ENCODE measurements around the gene IMPDH2. TPM values are rescaled to one million over a fixed set of nuclear protein-coding genes. Genes with fewer than 3 reads are reported as not detected.

The IMPDH2 gene
- total and polyA plus RNA-seq, 2 experiments from 2014 or later, result 198 to 314 TPM

DNA sequence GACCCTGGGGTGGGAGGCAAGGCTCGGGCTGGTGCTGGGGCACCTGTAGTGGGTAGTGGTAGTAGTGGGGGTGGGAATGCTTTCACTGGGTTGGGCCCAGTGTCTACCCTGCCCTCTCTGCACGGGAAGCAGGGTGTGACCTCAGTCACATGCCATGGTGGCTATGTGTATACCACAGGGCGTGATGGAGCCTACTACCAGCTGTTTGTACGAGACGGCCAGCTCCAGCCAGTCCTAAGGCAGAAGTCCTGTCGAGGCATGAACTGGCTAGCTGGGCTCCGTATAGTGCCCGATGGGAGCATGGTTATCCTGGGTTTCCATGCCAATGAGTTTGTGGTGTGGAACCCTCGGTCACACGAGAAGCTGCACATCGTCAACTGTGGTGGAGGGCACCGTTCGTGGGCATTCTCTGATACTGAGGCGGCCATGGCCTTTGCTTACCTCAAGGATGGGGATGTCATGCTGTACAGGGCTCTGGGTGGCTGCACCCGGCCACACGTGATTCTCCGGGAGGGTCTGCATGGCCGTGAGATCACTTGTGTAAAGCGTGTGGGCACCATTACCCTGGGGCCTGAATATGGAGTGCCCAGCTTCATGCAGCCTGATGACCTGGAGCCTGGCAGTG lies 16.0 kb downstream of the IMPDH2 start:
- H3K36me3 Mint-ChIP-seq (ENCODE audit: low read depth), result peaks cover 64% of the 10 kb centered on the region
- no peak for DNase-seq (ENCODE audit: low spot score)
- H3K79me2 ChIP-seq (replicated peaks; ENCODE audit: insufficient read depth), result peaks cover 47% of the 10 kb centered on the region
- H3K27me3 Mint-ChIP-seq (ENCODE audit: insufficient read depth, low read depth, poor library complexity), result peaks cover 16% of the 10 kb centered on the region
- no peak overlapping the region for H3K4me3 ChIP-seq
- ATAC-seq, result no peak
- peaks cover 26% of the 10 kb centered on the region; the same call in 1 of the 2 replicates for H3F3A ChIP-seq (replicated peaks; ENCODE audit: low read depth)
- TF ChIP-seq NANOG (IDR thresholded peaks at IDR 0.05; ENCODE audit: borderline replicate concordance) (no peak), ZNF331 (CRISPR knock-in tag; IDR thresholded peaks at IDR 0.05; ENCODE audit: low read depth) (no peak), STAT1 (IDR thresholded peaks at IDR 0.05; ENCODE audit: unreplicated experiment) (no peak), POLR2AphosphoS5 (IDR thresholded peaks at IDR 0.05; ENCODE audit: low read depth) (no peak), ETS1 (IDR thresholded peaks at IDR 0.05) (no peak), JUNB (IDR thresholded peaks at IDR 0.05; ENCODE audit: unreplicated experiment) (no peak), EZH2 (IDR thresholded peaks at IDR 0.05; ENCODE audit: low read depth, unreplicated experiment) (no peak), ZNF114 (CRISPR knock-in tag; IDR thresholded peaks at IDR 0.05) (no peak)
- TF ChIP-seq, protein P1, sequence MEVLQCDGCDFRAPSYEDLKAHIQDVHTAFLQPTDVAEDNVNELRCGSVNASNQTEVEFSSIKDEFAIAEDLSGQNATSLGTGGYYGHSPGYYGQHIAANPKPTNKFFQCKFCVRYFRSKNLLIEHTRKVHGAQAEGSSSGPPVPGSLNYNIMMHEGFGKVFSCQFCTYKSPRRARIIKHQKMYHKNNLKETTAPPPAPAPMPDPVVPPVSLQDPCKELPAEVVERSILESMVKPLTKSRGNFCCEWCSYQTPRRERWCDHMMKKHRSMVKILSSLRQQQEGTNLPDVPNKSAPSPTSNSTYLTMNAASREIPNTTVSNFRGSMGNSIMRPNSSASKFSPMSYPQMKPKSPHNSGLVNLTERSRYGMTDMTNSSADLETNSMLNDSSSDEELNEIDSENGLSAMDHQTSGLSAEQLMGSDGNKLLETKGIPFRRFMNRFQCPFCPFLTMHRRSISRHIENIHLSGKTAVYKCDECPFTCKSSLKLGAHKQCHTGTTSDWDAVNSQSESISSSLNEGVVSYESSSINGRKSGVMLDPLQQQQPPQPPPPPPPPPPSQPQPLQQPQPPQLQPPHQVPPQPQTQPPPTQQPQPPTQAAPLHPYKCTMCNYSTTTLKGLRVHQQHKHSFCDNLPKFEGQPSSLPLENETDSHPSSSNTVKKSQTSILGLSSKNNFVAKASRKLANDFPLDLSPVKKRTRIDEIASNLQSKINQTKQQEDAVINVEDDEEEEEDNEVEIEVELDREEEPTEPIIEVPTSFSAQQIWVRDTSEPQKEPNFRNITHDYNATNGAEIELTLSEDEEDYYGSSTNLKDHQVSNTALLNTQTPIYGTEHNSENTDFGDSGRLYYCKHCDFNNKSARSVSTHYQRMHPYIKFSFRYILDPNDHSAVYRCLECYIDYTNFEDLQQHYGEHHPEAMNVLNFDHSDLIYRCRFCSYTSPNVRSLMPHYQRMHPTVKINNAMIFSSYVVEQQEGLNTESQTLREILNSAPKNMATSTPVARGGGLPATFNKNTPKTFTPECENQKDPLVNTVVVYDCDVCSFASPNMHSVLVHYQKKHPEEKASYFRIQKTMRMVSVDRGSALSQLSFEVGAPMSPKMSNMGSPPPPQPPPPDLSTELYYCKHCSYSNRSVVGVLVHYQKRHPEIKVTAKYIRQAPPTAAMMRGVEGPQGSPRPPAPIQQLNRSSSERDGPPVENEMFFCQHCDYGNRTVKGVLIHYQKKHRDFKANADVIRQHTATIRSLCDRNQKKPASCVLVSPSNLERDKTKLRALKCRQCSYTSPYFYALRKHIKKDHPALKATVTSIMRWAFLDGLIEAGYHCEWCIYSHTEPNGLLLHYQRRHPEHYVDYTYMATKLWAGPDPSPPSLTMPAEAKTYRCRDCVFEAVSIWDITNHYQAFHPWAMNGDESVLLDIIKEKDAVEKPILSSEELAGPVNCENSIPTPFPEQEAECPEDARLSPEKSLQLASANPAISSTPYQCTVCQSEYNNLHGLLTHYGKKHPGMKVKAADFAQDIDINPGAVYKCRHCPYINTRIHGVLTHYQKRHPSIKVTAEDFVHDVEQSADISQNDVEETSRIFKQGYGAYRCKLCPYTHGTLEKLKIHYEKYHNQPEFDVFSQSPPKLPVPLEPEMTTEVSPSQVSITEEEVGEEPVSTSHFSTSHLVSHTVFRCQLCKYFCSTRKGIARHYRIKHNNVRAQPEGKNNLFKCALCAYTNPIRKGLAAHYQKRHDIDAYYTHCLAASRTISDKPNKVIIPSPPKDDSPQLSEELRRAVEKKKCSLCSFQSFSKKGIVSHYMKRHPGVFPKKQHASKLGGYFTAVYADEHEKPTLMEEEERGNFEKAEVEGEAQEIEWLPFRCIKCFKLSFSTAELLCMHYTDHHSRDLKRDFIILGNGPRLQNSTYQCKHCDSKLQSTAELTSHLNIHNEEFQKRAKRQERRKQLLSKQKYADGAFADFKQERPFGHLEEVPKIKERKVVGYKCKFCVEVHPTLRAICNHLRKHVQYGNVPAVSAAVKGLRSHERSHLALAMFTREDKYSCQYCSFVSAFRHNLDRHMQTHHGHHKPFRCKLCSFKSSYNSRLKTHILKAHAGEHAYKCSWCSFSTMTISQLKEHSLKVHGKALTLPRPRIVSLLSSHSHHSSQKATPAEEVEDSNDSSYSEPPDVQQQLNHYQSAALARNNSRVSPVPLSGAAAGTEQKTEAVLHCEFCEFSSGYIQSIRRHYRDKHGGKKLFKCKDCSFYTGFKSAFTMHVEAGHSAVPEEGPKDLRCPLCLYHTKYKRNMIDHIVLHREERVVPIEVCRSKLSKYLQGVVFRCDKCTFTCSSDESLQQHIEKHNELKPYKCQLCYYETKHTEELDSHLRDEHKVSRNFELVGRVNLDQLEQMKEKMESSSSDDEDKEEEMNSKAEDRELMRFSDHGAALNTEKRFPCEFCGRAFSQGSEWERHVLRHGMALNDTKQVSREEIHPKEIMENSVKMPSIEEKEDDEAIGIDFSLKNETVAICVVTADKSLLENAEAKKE (CRISPR knock-in tag; IDR thresholded peaks at IDR 0.05), result no peak
- H2AFZ ChIP-seq, result no peak overlapping the region
- H3K4me2 ChIP-seq, result no peak overlapping the region
- H3K27ac Mint-ChIP-seq, result no peak overlapping the region
- H3K4me1 ChIP-seq (ENCODE audit: insufficient read depth), result peaks cover 6% of the 10 kb centered on the region
- H3K9me3 Mint-ChIP-seq, result peaks cover 2% of the 10 kb centered on the region; the same call in 2 of the 3 replicates
- no peaks in the 10 kb centered on the region for H3K9me2 ChIP-seq (ENCODE audit: insufficient read depth)
- H3K36me3 ChIP-seq (ENCODE audit: insufficient read depth), result peaks cover 19% of the 10 kb centered on the region
- H3K4me3 Mint-ChIP-seq, result no peak overlapping the region
- peaks cover 16% of the 10 kb centered on the region for H3K4me1 Mint-ChIP-seq
- H3K27me3 ChIP-seq (ENCODE audit: insufficient read depth), result no peaks in the 10 kb centered on the region
- H4K20me1 ChIP-seq (replicated peaks; ENCODE audit: insufficient read depth), result peaks cover 36% of the 10 kb centered on the region
- no peak overlapping the region for H3K27ac ChIP-seq (ENCODE audit: low read depth)
